Activated CD4-positive, alpha-beta T cell treated with anti-CD3 and anti-CD28 coated beads, Interleukin-2, amount 10 ng/mL, durations not matched to agents 24 days and 14 days (primary cell): ENCODE results near the gene PIK3R2. TPM values are rescaled to one million over a fixed set of nuclear protein-coding genes. Genes with fewer than 3 reads are reported as not detected.

Source experiments
- DNase-seq: peaks from one replicate; pipeline ENCODE4 v3.0.0; 2022
- H3K27ac Mint-ChIP-seq: one replicate; pipeline ENCODE4 v1.8.0; 2022; ENCODE audit warnings: mild to moderate bottlenecking, mixed read lengths
- H3K27me3 Mint-ChIP-seq: one replicate; pipeline ENCODE4 v1.8.0; 2022; ENCODE audit warnings: mixed read lengths
- H3K36me3 Mint-ChIP-seq: one replicate; pipeline ENCODE4 v1.8.0; 2022; ENCODE audit warnings: low read depth, mild to moderate bottlenecking, mixed read lengths
- H3K4me1 Mint-ChIP-seq: one replicate; pipeline ENCODE4 v1.8.0; 2021; ENCODE audit warnings: mixed read lengths
- H3K4me3 Mint-ChIP-seq: one replicate; pipeline ENCODE4 v1.8.0; 2022; ENCODE audit warnings: mild to moderate bottlenecking, moderate library complexity, mixed read lengths
- H3K9me3 Mint-ChIP-seq: one replicate; pipeline ENCODE4 v1.8.0; 2021; ENCODE audit warnings: mixed read lengths
- intact Hi-C: fragments of 100-400 bp; cut with micrococcal nuclease; formaldehyde crosslinking; loops from one replicate; pipeline ENCODE4 v1.15.1; 2023
- total RNA-seq: library from RNA; stranded (reverse); gene quantifications from 2 replicates; pipeline ENCODE4 v1.2.3, GENCODE V29; 2022

The PIK3R2 gene
- total RNA-seq, 1 donor from 2014 or later: 20.7 TPM

GRCh38 chr19:18179957-18180356 lies 27.0 kb downstream of the PIK3R2 start:
- intact Hi-C loops: no loop called here
- H3K4me1 Mint-ChIP-seq: peaks cover 9% of the 10 kb centered on the region
- DNase-seq: no peak
- H3K9me3 Mint-ChIP-seq: no peaks in the 10 kb centered on the region
- H3K36me3 Mint-ChIP-seq: peaks cover 25% of the 10 kb centered on the region
- H3K4me3 Mint-ChIP-seq: no peak overlapping the region
- H3K27me3 Mint-ChIP-seq: no peaks in the 10 kb centered on the region
- H3K27ac Mint-ChIP-seq: no peak overlapping the region

GRCh38 chr19:18183529-18183928 lies 30.6 kb downstream of the PIK3R2 start:
- intact Hi-C loops: no loop called here
- peaks cover 2% of the 10 kb centered on the region for H3K36me3 Mint-ChIP-seq
- no peaks in the 10 kb centered on the region for H3K9me3 Mint-ChIP-seq
- H3K27ac Mint-ChIP-seq: no peak overlapping the region
- DNase-seq: no peak
- no peaks in the 10 kb centered on the region for H3K27me3 Mint-ChIP-seq
- no peaks in the 10 kb centered on the region for H3K4me1 Mint-ChIP-seq
- H3K4me3 Mint-ChIP-seq: no peak overlapping the region

- intact Hi-C loops: no loop called here
- no peak overlapping the region for H3K27ac Mint-ChIP-seq
- no peak overlapping the region for H3K4me3 Mint-ChIP-seq
- no peak for DNase-seq
- H3K4me1 Mint-ChIP-seq: no peaks in the 10 kb centered on the region
- H3K36me3 Mint-ChIP-seq: no peaks in the 10 kb centered on the region
- no peaks in the 10 kb centered on the region for H3K9me3 Mint-ChIP-seq
- H3K27me3 Mint-ChIP-seq: no peaks in the 10 kb centered on the region
Observed at GRCh38 chr19:18185538-18185937, 32.6 kb downstream of the PIK3R2 start.

GRCh38 chr19:18190278-18190677 lies 37.3 kb downstream of the PIK3R2 start:
- H3K4me1 Mint-ChIP-seq: peaks cover 21% of the 10 kb centered on the region
- H3K27ac Mint-ChIP-seq: no peak overlapping the region
- intact Hi-C loops: no loop called here
- no peak overlapping the region for H3K4me3 Mint-ChIP-seq
- peaks cover 3% of the 10 kb centered on the region for H3K36me3 Mint-ChIP-seq
- no peaks in the 10 kb centered on the region for H3K9me3 Mint-ChIP-seq
- no peak for DNase-seq
- no peaks in the 10 kb centered on the region for H3K27me3 Mint-ChIP-seq

GRCh38 chr19:18191640-18192062 lies 38.7 kb downstream of the PIK3R2 start:
- intact Hi-C loops: loop anchor here (1.0 to 2.0 kb wide), 4 partner anchors 13 to 131 kb away; partner anchors contain the start of genes LSM4, PIK3R2 and RAB3A
- H3K27ac Mint-ChIP-seq: peak overlapping the region; percentile 86
- H3K9me3 Mint-ChIP-seq: no peaks in the 10 kb centered on the region
- no peak for DNase-seq
- peak overlapping the region; percentile 81 for H3K4me3 Mint-ChIP-seq
- no peaks in the 10 kb centered on the region for H3K27me3 Mint-ChIP-seq
- peaks cover 21% of the 10 kb centered on the region for H3K4me1 Mint-ChIP-seq
- H3K36me3 Mint-ChIP-seq: peaks cover 3% of the 10 kb centered on the region

GRCh38 chr19:18192673-18193387 lies 39.9 kb downstream of the PIK3R2 start, which contains the start of gene MPV17L2:
TSS of gene MPV17L2 (plus strand) at chr19:18193218. CDS start at chr19:18193282, 64 bp downstream.
- peak; percentile 99 for DNase-seq
- Mint-ChIP-seq H3K4me3 (peak within 1 kb of the TSS; percentile 81), H3K27ac (peak within 1 kb of the TSS; percentile 86), H3K9me3 (no peaks in the 10 kb centered on the region), H3K36me3 (peaks cover 3% of the 10 kb centered on the region), H3K27me3 (no peaks in the 10 kb centered on the region), H3K4me1 (peaks cover 21% of the 10 kb centered on the region)
- intact Hi-C loops: loop anchor here (1.0 to 2.0 kb wide), 5 partner anchors 11 to 329 kb away; partner anchors contain the start of genes ELL, LSM4, PIK3R2 and RAB3A

GRCh38 chr19:18193388-18194180 lies 40.6 kb downstream of the PIK3R2 start:
- Mint-ChIP-seq H3K9me3 (no peaks in the 10 kb centered on the region), H3K27ac (peak overlapping the region; percentile 86), H3K4me1 (peaks cover 23% of the 10 kb centered on the region), H3K36me3 (peaks cover 11% of the 10 kb centered on the region), H3K4me3 (peak overlapping the region; percentile 81), H3K27me3 (no peaks in the 10 kb centered on the region)
- intact Hi-C loops: loop anchor here (1.0 to 2.0 kb wide), 3 partner anchors 41 to 329 kb away; partner anchors contain the start of genes ELL, LSM4 and PIK3R2
- peak; percentile 67 for DNase-seq

GRCh38 chr19:18194181-18194530 lies 41.2 kb downstream of the PIK3R2 start:
- Mint-ChIP-seq H3K27ac (peak overlapping the region; percentile 86), H3K36me3 (peaks cover 11% of the 10 kb centered on the region), H3K27me3 (no peaks in the 10 kb centered on the region), H3K4me1 (peaks cover 23% of the 10 kb centered on the region), H3K9me3 (no peaks in the 10 kb centered on the region), H3K4me3 (peak overlapping the region; percentile 81)
- DNase-seq: peak; percentile 64
- intact Hi-C loops: no loop called here

GRCh38 chr19:18194554-18195238 lies 41.7 kb downstream of the PIK3R2 start:
- Mint-ChIP-seq H3K27ac (peak overlapping the region; percentile 86), H3K36me3 (peaks cover 11% of the 10 kb centered on the region), H3K9me3 (no peaks in the 10 kb centered on the region), H3K27me3 (no peaks in the 10 kb centered on the region), H3K4me1 (peaks cover 23% of the 10 kb centered on the region), H3K4me3 (peak overlapping the region; percentile 81)
- DNase-seq: peak; percentile 76
- intact Hi-C loops: no loop called here

- H3K27ac Mint-ChIP-seq: no peak overlapping the region
- H3K4me1 Mint-ChIP-seq: peaks cover 25% of the 10 kb centered on the region
- no peaks in the 10 kb centered on the region for H3K9me3 Mint-ChIP-seq
- no peak overlapping the region for H3K4me3 Mint-ChIP-seq
- intact Hi-C loops: no loop called here
- no peaks in the 10 kb centered on the region for H3K27me3 Mint-ChIP-seq
- peaks cover 14% of the 10 kb centered on the region for H3K36me3 Mint-ChIP-seq
- DNase-seq: no peak
Observed at GRCh38 chr19:18196511-18196845, 43.5 kb downstream of the PIK3R2 start.

GRCh38 chr19:18197306-18197705 lies 44.3 kb downstream of the PIK3R2 start:
- Mint-ChIP-seq H3K4me1 (peaks cover 25% of the 10 kb centered on the region), H3K27me3 (no peaks in the 10 kb centered on the region), H3K36me3 (peaks cover 20% of the 10 kb centered on the region), H3K4me3 (no peak overlapping the region), H3K9me3 (no peaks in the 10 kb centered on the region), H3K27ac (no peak overlapping the region)
- intact Hi-C loops: no loop called here
- no peak for DNase-seq

- no peaks in the 10 kb centered on the region for H3K27me3 Mint-ChIP-seq
- DNase-seq: no peak
- intact Hi-C loops: no loop called here
- H3K4me3 Mint-ChIP-seq: no peak overlapping the region
- H3K36me3 Mint-ChIP-seq: peaks cover 20% of the 10 kb centered on the region
- H3K4me1 Mint-ChIP-seq: peaks cover 25% of the 10 kb centered on the region
- no peaks in the 10 kb centered on the region for H3K9me3 Mint-ChIP-seq
- H3K27ac Mint-ChIP-seq: no peak overlapping the region
Observed at GRCh38 chr19:18197941-18198340, 45.0 kb downstream of the PIK3R2 start.

- intact Hi-C loops: no loop called here
- Mint-ChIP-seq H3K4me1 (peaks cover 29% of the 10 kb centered on the region), H3K9me3 (no peaks in the 10 kb centered on the region)
Observed at GRCh38 chr19:18198374-18198773, 45.4 kb downstream of the PIK3R2 start.

More at GRCh38 chr19:18198374-18198773, 45.4 kb downstream of the PIK3R2 start:
- no peak for DNase-seq
- Mint-ChIP-seq H3K27me3 (no peaks in the 10 kb centered on the region), H3K36me3 (peaks cover 18% of the 10 kb centered on the region), H3K4me3 (no peak overlapping the region), H3K27ac (no peak overlapping the region)
